ENCODE measurements around the gene FOXJ3. TPM values are rescaled to one million over a fixed set of nuclear protein-coding genes. Genes with fewer than 3 reads are reported as not detected.

Gene FOXJ3
- total RNA-seq, 2 experiments from 2014 or later: 43.1 to 44.0 TPM

GRCh38 chr1:42221952-42222606 is 113.0 kb downstream of the FOXJ3 start:
- ChIA-PET POLR2A (interaction anchor here (0.6 kb wide), 1 partner anchor 390 kb away, joined by 4 read pairs; no protein-coding TSS in a partner anchor), CTCF (no interaction called here)
- Mint-ChIP-seq H3K4me3 (no peak overlapping the region), H3K4me1 (ENCODE audit: low read depth) (peaks cover 28% of the 10 kb centered on the region), H3K27ac (peak overlapping the region; percentile 1), H3K36me3 (ENCODE audit: low read depth) (peaks cover 36% of the 10 kb centered on the region), H3K27me3 (no peaks in the 10 kb centered on the region), H3K9me3 (peaks cover 2% of the 10 kb centered on the region)
- DNase-seq (no peak), ATAC-seq (no peak)
- intact Hi-C loops (cut with micrococcal nuclease): no loop called here
- no peak for TF ChIP-seq CTCF (IDR thresholded peaks at IDR 0.05)

DNA sequence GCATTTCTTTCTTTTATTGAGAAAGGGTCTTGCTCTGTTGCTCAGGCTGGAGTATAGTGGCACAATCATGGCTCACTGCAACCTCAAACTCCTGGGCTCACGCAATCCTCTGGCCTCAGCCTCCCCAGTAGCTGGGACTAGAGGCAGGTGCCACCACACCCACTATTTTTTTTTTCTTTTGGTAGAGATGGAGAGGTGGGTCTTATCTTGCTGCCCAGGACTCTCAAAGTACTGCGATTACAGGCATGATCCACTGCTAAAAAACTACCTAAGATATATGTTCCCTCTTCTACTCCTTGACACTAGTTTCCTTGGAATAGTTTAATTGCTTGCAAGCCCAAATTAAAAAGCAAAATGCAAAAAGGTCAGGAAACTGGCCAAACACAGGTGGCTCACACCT is 113.6 kb downstream of the FOXJ3 start:
- Mint-ChIP-seq H3K27ac (no peak overlapping the region), H3K9me3 (peaks cover 3% of the 10 kb centered on the region), H3K4me3 (no peak overlapping the region), H3K4me1 (ENCODE audit: low read depth) (peaks cover 28% of the 10 kb centered on the region), H3K27me3 (no peaks in the 10 kb centered on the region), H3K36me3 (ENCODE audit: low read depth) (peaks cover 40% of the 10 kb centered on the region)
- no peak for TF ChIP-seq CTCF (IDR thresholded peaks at IDR 0.05)
- ATAC-seq (no peak), DNase-seq (no peak)
- CTCF ChIA-PET: no interaction called here
- intact Hi-C loops (cut with micrococcal nuclease): no loop called here
- POLR2A ChIA-PET: no interaction called here

DNA sequence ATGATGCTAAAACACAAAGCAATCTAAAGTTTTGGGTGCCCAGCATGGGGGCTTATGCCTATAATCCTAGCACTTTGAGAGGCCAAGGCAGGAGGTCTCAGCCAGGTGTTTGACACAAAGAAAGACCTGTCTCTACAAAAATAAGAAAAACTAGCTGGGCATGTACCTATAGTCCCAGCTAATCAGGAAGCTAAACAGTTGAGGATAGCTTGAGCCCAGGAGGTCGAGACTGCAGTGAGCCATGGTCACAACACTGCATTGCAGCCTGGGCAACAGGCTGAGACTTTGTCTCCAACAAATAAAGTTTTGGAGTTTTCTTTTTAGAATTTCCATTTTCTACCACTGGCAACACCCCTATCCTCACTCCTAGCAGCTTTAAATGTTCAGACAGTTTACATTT is 115.4 kb downstream of the FOXJ3 start:
- no peak overlapping the region for H3K27ac Mint-ChIP-seq
- CTCF ChIA-PET: no interaction called here
- POLR2A ChIA-PET: no interaction called here

DNA sequence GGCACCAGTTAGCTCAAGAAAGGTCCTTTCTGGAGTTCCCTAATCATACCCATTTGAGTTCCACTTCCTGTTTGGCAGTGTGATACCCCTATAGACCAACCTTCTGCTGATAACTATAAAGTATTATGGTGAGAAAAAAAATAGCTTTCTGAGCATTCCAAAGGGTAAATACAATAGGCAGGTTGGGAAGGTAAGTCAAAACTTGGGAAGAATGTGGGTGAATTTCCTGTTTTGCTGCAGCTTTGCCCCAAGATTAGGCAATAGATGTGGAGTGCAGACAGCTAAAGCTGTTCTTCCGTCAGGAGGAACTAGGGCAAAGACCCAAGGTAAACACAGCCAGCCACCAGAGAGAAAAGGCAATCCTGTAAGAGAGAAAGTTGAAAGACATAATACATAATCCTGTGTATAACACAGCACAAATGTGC is 120.6 kb downstream of the FOXJ3 start:
- H3K27ac Mint-ChIP-seq: no peak overlapping the region
- intact Hi-C loops (cut with micrococcal nuclease): no loop called here
- CTCF ChIA-PET: interaction anchor here (1.1 to 1.7 kb wide), 3 partner anchors 42 to 164 kb away, joined by 3 to 7 read pairs (median 4); no protein-coding TSS in a partner anchor
- no peaks in the 10 kb centered on the region for H3K27me3 Mint-ChIP-seq
- H3K4me3 Mint-ChIP-seq: no peak overlapping the region
- H3K4me1 Mint-ChIP-seq (ENCODE audit: low read depth): peaks cover 24% of the 10 kb centered on the region
- DNase-seq (no peak), ATAC-seq (no peak)
- no peak for TF ChIP-seq CTCF (IDR thresholded peaks at IDR 0.05)
- H3K9me3 Mint-ChIP-seq: peaks cover 10% of the 10 kb centered on the region
- H3K36me3 Mint-ChIP-seq (ENCODE audit: low read depth): peaks cover 57% of the 10 kb centered on the region
- POLR2A ChIA-PET: no interaction called here

More for the DNA sequence above, 115.4 kb downstream of the FOXJ3 start:
- intact Hi-C loops (cut with micrococcal nuclease): no loop called here
- DNase-seq (no peak), ATAC-seq (no peak)
- peaks cover 30% of the 10 kb centered on the region for H3K4me1 Mint-ChIP-seq (ENCODE audit: low read depth)
- H3K4me3 Mint-ChIP-seq: no peak overlapping the region
- H3K36me3 Mint-ChIP-seq (ENCODE audit: low read depth): peaks cover 44% of the 10 kb centered on the region
- no peak for TF ChIP-seq CTCF (IDR thresholded peaks at IDR 0.05)
- H3K27me3 Mint-ChIP-seq: no peaks in the 10 kb centered on the region
- H3K9me3 Mint-ChIP-seq: peaks cover 4% of the 10 kb centered on the region

- ChIA-PET CTCF (interaction anchor here (2.5 kb wide), 1 partner anchor 38 kb away, joined by 8 read pairs; no protein-coding TSS in a partner anchor), POLR2A (no interaction called here)
- peaks cover 50% of the 10 kb centered on the region for H3K36me3 Mint-ChIP-seq (ENCODE audit: low read depth)
- H3K9me3 Mint-ChIP-seq: peaks cover 9% of the 10 kb centered on the region
- DNase-seq: no peak
- TF ChIP-seq CTCF (IDR thresholded peaks at IDR 0.05): no peak
- ATAC-seq: no peak
- H3K27me3 Mint-ChIP-seq: no peaks in the 10 kb centered on the region
- H3K4me3 Mint-ChIP-seq: no peak overlapping the region
- peaks cover 24% of the 10 kb centered on the region for H3K4me1 Mint-ChIP-seq (ENCODE audit: low read depth)
- intact Hi-C loops (cut with micrococcal nuclease): no loop called here
- H3K27ac Mint-ChIP-seq: no peak overlapping the region
These were observed 123.8 kb downstream of the FOXJ3 start for GRCh38 chr1:42211224-42211623.
